PC-9 (cell line): ENCODE results near the gene MYBPC2. TPM values are rescaled to one million over a fixed set of nuclear protein-coding genes. Genes with fewer than 3 reads are reported as not detected.

Experiments used
- BruUV-seq: library from RNA; stranded (reverse); fragments of 400-500 nt; replicated peaks from 2 replicates; lab custom pipeline; 2021; lab: Mats Ljungman, UMichigan
- CTCF ChIA-PET: fragments of 300-600 bp; sonication (Branson Sonifier 250); formaldehyde crosslinking; loops from one replicate; lab custom pipeline; 2022; ENCODE audit warnings: antibody characterized with exemption; lab: Charles Lee
- POLR2A ChIA-PET: fragments of 300-600 bp; sonication (Branson Sonifier 250); formaldehyde crosslinking; loops from one replicate; lab custom pipeline; 2022; ENCODE audit warnings: antibody characterized with exemption; ENCODE audit not compliant: unreplicated experiment; lab: Charles Lee
- DNase-seq, 2 experiments: peaks; one replicate each; pipeline versions ENCODE4 v3.0.0 to v3.0.0-alpha.2; 2015 to 2022; ENCODE audit warnings: mixed read lengths in 1 of 2
- H2AFZ ChIP-seq: fragments of 200-600 bp; sonication (generic); 2 replicates; pipeline ENCODE4 v1.8.1; 2017; ENCODE audit warnings: antibody characterized with exemption
- H3F3A ChIP-seq: fragments of 200-600 bp; sonication (generic); 2 replicates; pipeline ENCODE4 v1.8.1; 2017; ENCODE audit warnings: antibody characterized with exemption, mild to moderate bottlenecking, low read depth; ENCODE audit not compliant: insufficient read depth
- H3K27ac ChIP-seq: fragments of 200-600 bp; sonication (generic); 2 replicates; pipeline ENCODE4 v1.6.1; 2016; ENCODE audit warnings: mixed run types
- H3K27me3 ChIP-seq: fragments of 200-600 bp; sonication (generic); 2 replicates; pipeline ENCODE4 v1.6.1; 2016; ENCODE audit warnings: low read depth, mixed run types; ENCODE audit not compliant: insufficient read depth
- H3K36me3 ChIP-seq: fragments of 200-600 bp; sonication (generic); 2 replicates; pipeline ENCODE4 v1.6.1; 2016; ENCODE audit warnings: low read depth, mixed run types
- H3K4me1 ChIP-seq: fragments of 200-600 bp; sonication (generic); replicated peaks from 2 replicates; pipeline ENCODE4 v1.6.1; 2016; ENCODE audit warnings: mixed run types; ENCODE audit not compliant: insufficient read depth
- H3K4me2 ChIP-seq: fragments of 200-600 bp; sonication (generic); 2 replicates; pipeline ENCODE4 v1.6.1; 2017; ENCODE audit warnings: mixed run types
- H3K4me3 ChIP-seq: fragments of 200-600 bp; sonication (generic); 2 replicates; pipeline ENCODE4 v1.6.1; 2016; ENCODE audit warnings: mixed run types
- H3K79me2 ChIP-seq: fragments of 200-600 bp; sonication (generic); 2 replicates; pipeline ENCODE4 v1.6.1; 2017; ENCODE audit warnings: low read depth, mixed run types
- H3K9me2 ChIP-seq: fragments of 200-600 bp; sonication (generic); 2 replicates; pipeline ENCODE4 v1.8.1; 2017; ENCODE audit warnings: mild to moderate bottlenecking; ENCODE audit not compliant: insufficient read depth
- H3K9me3 ChIP-seq: fragments of 200-600 bp; sonication (generic); 2 replicates; pipeline ENCODE4 v1.8.1; 2016; ENCODE audit warnings: low read depth; ENCODE audit not compliant: insufficient read depth
- H4K20me1 ChIP-seq: fragments of 200-600 bp; sonication (generic); 2 replicates; pipeline ENCODE4 v1.8.1; 2017; ENCODE audit not compliant: insufficient read depth
- CTCF ChIP-seq: fragments of 200-600 bp; sonication (generic); conservative IDR thresholded peaks from 2 replicates; pipeline ENCODE4 v1.6.1; 2017; ENCODE audit warnings: mixed run types, antibody characterized with exemption, mild to moderate bottlenecking, moderate library complexity
- EZH2 ChIP-seq: fragments of 200-600 bp; sonication (generic); IDR thresholded peaks from 2 replicates; pipeline ENCODE4 v1.8.0; 2017; ENCODE audit warnings: antibody characterized with exemption, low read depth
- intact Hi-C: fragments of 100-400 bp; cut with micrococcal nuclease; formaldehyde crosslinking; loops from one replicate; pipeline ENCODE4 v1.10.0; 2022; ENCODE audit not compliant: unreplicated experiment
- total RNA-seq: library from RNA; stranded (reverse); gene quantifications from 2 replicates; pipeline ENCODE4 v1.2.3, GENCODE V29; 2021

The MYBPC2 gene
- total RNA-seq, 1 experiment from 2014 or later = not detected

GRCh38 chr19:50512999-50513745 is 80.5 kb downstream of the MYBPC2 start:
- no TSS peak for BruUV-seq
- H3K9me2 ChIP-seq = no peaks in the 10 kb centered on the region
- H3F3A ChIP-seq = no peaks in the 10 kb centered on the region; the same call in 1 of the 2 replicates
- H3K4me1 ChIP-seq = peaks cover 6% of the 10 kb centered on the region
- DNase-seq = no peak
- H3K79me2 ChIP-seq = no peaks in the 10 kb centered on the region
- H3K27me3 ChIP-seq = no peaks in the 10 kb centered on the region
- CTCF ChIA-PET = no interaction called here
- no peak overlapping the region for H3K27ac ChIP-seq
- TF ChIP-seq EZH2 = no peak
- no peak for TF ChIP-seq CTCF
- no peak overlapping the region for H3K4me2 ChIP-seq
- H3K36me3 ChIP-seq = no peaks in the 10 kb centered on the region
- intact Hi-C loops = no loop called here
- no peak overlapping the region for H3K4me3 ChIP-seq
- H3K9me3 ChIP-seq = no peaks in the 10 kb centered on the region
- no peak overlapping the region for H2AFZ ChIP-seq
- no peaks in the 10 kb centered on the region for H4K20me1 ChIP-seq
- POLR2A ChIA-PET = no interaction called here

GRCh38 chr19:50513746-50514345 is 81.2 kb downstream of the MYBPC2 start, which contains the start of gene ASPDH:
Gene ASPDH (minus strand): TSS chr19:50513913. CDS start chr19:50513823, 90 bp downstream.
- BruUV-seq = no TSS peak
- no peak for DNase-seq
- peaks cover 6% of the 10 kb centered on the region for H3K4me1 ChIP-seq
- no peak within 1 kb of the TSS for H3K4me3 ChIP-seq
- no peak within 1 kb of the TSS for H3K27ac ChIP-seq
- no peaks in the 10 kb centered on the region; the same call in 1 of the 2 replicates for H3F3A ChIP-seq
- POLR2A ChIA-PET = no interaction called here
- no peaks in the 10 kb centered on the region for H3K36me3 ChIP-seq
- H2AFZ ChIP-seq = no peak within 1 kb of the TSS
- H3K4me2 ChIP-seq = no peak within 1 kb of the TSS
- intact Hi-C loops = no loop called here
- no peaks in the 10 kb centered on the region for H3K79me2 ChIP-seq
- H3K9me2 ChIP-seq = no peaks in the 10 kb centered on the region
- H3K9me3 ChIP-seq = no peaks in the 10 kb centered on the region; the same call in 1 of the 2 replicates
- no peaks in the 10 kb centered on the region for H4K20me1 ChIP-seq
- TF ChIP-seq CTCF = no peak
- no peak for TF ChIP-seq EZH2
- CTCF ChIA-PET = no interaction called here
- H3K27me3 ChIP-seq = no peaks in the 10 kb centered on the region

GRCh38 chr19:50514346-50515167 is 81.9 kb downstream of the MYBPC2 start:
- POLR2A ChIA-PET = no interaction called here
- H3K27me3 ChIP-seq = no peaks in the 10 kb centered on the region
- H3K9me2 ChIP-seq = no peaks in the 10 kb centered on the region
- no peak for DNase-seq
- intact Hi-C loops = no loop called here
- no peak overlapping the region for H3K4me2 ChIP-seq
- H3K4me3 ChIP-seq = no peak overlapping the region
- peaks cover 6% of the 10 kb centered on the region for H3K4me1 ChIP-seq
- no peaks in the 10 kb centered on the region; the same call in 1 of the 2 replicates for H3K9me3 ChIP-seq
- no peaks in the 10 kb centered on the region for H4K20me1 ChIP-seq
- no peaks in the 10 kb centered on the region for H3K79me2 ChIP-seq
- no peaks in the 10 kb centered on the region; the same call in 1 of the 2 replicates for H3F3A ChIP-seq
- H3K27ac ChIP-seq = no peak overlapping the region
- BruUV-seq = no TSS peak
- no peaks in the 10 kb centered on the region for H3K36me3 ChIP-seq
- H2AFZ ChIP-seq = no peak overlapping the region
- CTCF ChIA-PET = no interaction called here
- no peak for TF ChIP-seq CTCF
- TF ChIP-seq EZH2 = no peak
